Body of pancreas (tissue), 4 donors: Measurements from ENCODE around the gene SDC3.

Source experiments
- CTCF ChIP-seq, 7 experiments: fragments of 450-650 bp in 4 of 7; fragments of 200-600 bp in 3 of 7; sonication (generic) in 3 of 7; IDR thresholded peaks; one replicate each; pipeline ENCODE4 v1.5.1; 2016 to 2019; ENCODE audit warnings: antibody characterized with exemption in 7 of 7
- POLR2A ChIP-seq, 3 donors: fragments of 450-650 bp; IDR thresholded peaks; one replicate each; pipeline ENCODE4 v1.6.1; 2016; ENCODE audit warnings: antibody characterized with exemption in 3 of 3, mild to moderate bottlenecking in 2 of 3

- no peak for TF ChIP-seq CTCF (IDR thresholded peaks at IDR 0.05)
- TF ChIP-seq POLR2A (IDR thresholded peaks at IDR 0.05), result no peak
These were observed 27.0 kb downstream of the SDC3 start for GRCh38 chr1:30881319-30882181.
